K562 (cell line): ENCODE results near the gene ZNF462. TPM values are rescaled to one million over a fixed set of nuclear protein-coding genes. Genes with fewer than 3 reads are reported as not detected.

Experiments
- ATAC-seq: fragments of 200-7000 bp; cut with Tn5 transposase; 3 replicates; pipeline ENCODE4 v1.9.1; 2020; ENCODE audit warnings: moderate library complexity
- BruUV-seq: library from RNA; stranded (reverse); fragments of 400-500 nt; replicated peaks from 2 replicates; lab custom pipeline; 2021; lab: Mats Ljungman, UMichigan
- CTCF ChIA-PET: fragments of 300-600 bp; formaldehyde crosslinking; extraction: SDS; loops from one replicate; lab custom pipeline; 2021; ENCODE audit warnings: low intra/inter-chr PET ratio; lab: Yijun Ruan, JAX
- POLR2A ChIA-PET: fragments of 300-600, 350-650 bp; sonication (Branson Sonifier 250); formaldehyde crosslinking; extraction: SDS; loops from one replicate; lab custom pipeline; 2021; ENCODE audit warnings: antibody characterized with exemption, inconsistent platforms; lab: Yijun Ruan, JAX
- DNase-seq, 4 experiments: peaks; one replicate each; pipeline versions ENCODE4 v3.0.0 to v3.0.0-alpha.2; 2011 to 2018; ENCODE audit warnings: low spot score in 3 of 4, mixed read lengths in 3 of 4; ENCODE audit errors: extremely low read depth in 1 of 4
- FAIRE-seq: peaks from 2 replicates; lab custom pipeline; 2011; peaks lifted over from hg19 to GRCh38; lab: Jason Lieb, UNC
- H2AFZ ChIP-seq: 2 replicates; pipeline ENCODE4 v1.6.0; 2011; ENCODE audit warnings: low read depth, low read length, control low read depth, inconsistent platforms
- H3K27ac ChIP-seq: fragments of 200-600 bp; 3 replicates; pipeline ENCODE4 v1.8.0; 2011; ENCODE audit warnings: low read depth, mild to moderate bottlenecking, control low read depth, inconsistent platforms, low read length, moderate library complexity, mixed read lengths; ENCODE audit errors: extremely low read depth
- H3K27me3 ChIP-seq, 2 experiments: fragments of 300-600 bp in 1 of 2; 2 replicates in 1 of 2; 3 replicates in 1 of 2; pipeline versions ENCODE4 v1.6.0 to v1.8.0; 2011; ENCODE audit warnings: inconsistent platforms in 2 of 2, low read length in 2 of 2, mild to moderate bottlenecking in 1 of 2, mixed read lengths in 1 of 2, moderate library complexity in 1 of 2; ENCODE audit not compliant: control insufficient read depth in 2 of 2, insufficient read depth in 2 of 2
- H3K36me3 ChIP-seq: fragments of 300-600 bp; 3 replicates; pipeline ENCODE4 v1.8.0; 2011; ENCODE audit warnings: mild to moderate bottlenecking, low read length, inconsistent platforms; ENCODE audit not compliant: control insufficient read depth, insufficient read depth
- H3K4me1 ChIP-seq, 2 experiments: fragments of 200-600 bp in 1 of 2; replicated peaks in 1 of 2; 2 replicates in 1 of 2; 3 replicates in 1 of 2; pipeline versions ENCODE4 v1.5.1 to v1.8.0; 2011; ENCODE audit warnings: inconsistent platforms in 2 of 2, low read length in 2 of 2, mild to moderate bottlenecking in 1 of 2, mixed read lengths in 1 of 2, moderate library complexity in 1 of 2; ENCODE audit not compliant: control insufficient read depth in 2 of 2, insufficient read depth in 2 of 2
- H3K4me2 ChIP-seq: 2 replicates; pipeline ENCODE4 v1.6.1; 2011; ENCODE audit warnings: low read length, control low read depth, inconsistent platforms, mixed read lengths; ENCODE audit not compliant: insufficient read depth
- H3K4me3 ChIP-seq: fragments of 200-600 bp; sonication (generic), shearing (Covaris generic); 2 replicates; pipeline ENCODE4 v1.5.1; 2016; ENCODE audit warnings: control low read depth, inconsistent platforms
- H3K79me2 ChIP-seq: fragments of 200-600 bp; 3 replicates; pipeline ENCODE4 v1.8.0; 2011; ENCODE audit warnings: low read length, inconsistent platforms; ENCODE audit not compliant: control insufficient read depth, insufficient read depth
- H3K9ac ChIP-seq, 2 experiments: 2 replicates each; pipeline versions ENCODE4 v1.6.0 to v1.6.1; 2011; ENCODE audit warnings: low read depth in 2 of 2, low read length in 2 of 2, control low read depth in 1 of 2, inconsistent platforms in 1 of 2, mild to moderate bottlenecking in 1 of 2, mixed read lengths in 1 of 2; ENCODE audit not compliant: insufficient read depth in 1 of 2
- H3K9me1 ChIP-seq: one replicate; pipeline ENCODE4 v1.6.0; 2011; ENCODE audit warnings: inconsistent platforms, mild to moderate bottlenecking, low read length, moderate library complexity; ENCODE audit not compliant: control insufficient read depth, insufficient read depth
- H3K9me3 ChIP-seq: replicated peaks from 2 replicates; pipeline ENCODE4 v1.5.1; 2011; ENCODE audit warnings: low read depth, low read length, inconsistent platforms; ENCODE audit not compliant: control insufficient read depth, insufficient read depth
- H4K20me1 ChIP-seq: replicated peaks from 2 replicates; pipeline ENCODE4 v1.6.1; 2011; ENCODE audit warnings: low read length, inconsistent platforms, mixed read lengths; ENCODE audit not compliant: control insufficient read depth, insufficient read depth
- BCLAF1 ChIP-seq, 2 experiments: fragments of 450-650 bp in 1 of 2; IDR thresholded peaks; 2 replicates each; pipeline ENCODE4 v1.6.1; 2011 to 2017; ENCODE audit warnings: low read depth in 2 of 2, antibody characterized with exemption in 1 of 2, borderline replicate concordance in 1 of 2, low read length in 1 of 2, mild to moderate bottlenecking in 1 of 2, mixed read lengths in 1 of 2; ENCODE audit not compliant: control insufficient read depth in 1 of 2
- CHD2 ChIP-seq: IDR thresholded peaks from 2 replicates; pipeline ENCODE4 v1.6.1; 2011; ENCODE audit warnings: low read depth, low read length
- CTBP1 ChIP-seq: fragments of 450-650 bp; IDR thresholded peaks from 2 replicates; pipeline ENCODE4 v1.6.1; 2016; ENCODE audit warnings: borderline replicate concordance
- HNRNPH1 ChIP-seq: fragments of 200-400 bp; formaldehyde crosslinking; optimal IDR thresholded peaks from 2 replicates; pipeline ENCODE3; 2017; ENCODE audit warnings: low read depth, mild to moderate bottlenecking, low read length, moderate library complexity
- MED1 ChIP-seq: sonication (generic); formaldehyde crosslinking; IDR thresholded peaks from 2 replicates; pipeline ENCODE4 v1.8.1; 2023; ENCODE audit warnings: missing genetic modification reagents, borderline replicate concordance
- POLR2AphosphoS2 ChIP-seq: IDR thresholded peaks from 2 replicates; pipeline ENCODE4 v1.6.1; 2012; ENCODE audit warnings: low read length, improper control_type of control experiment
- POLR2B ChIP-seq: fragments of 450-650 bp; IDR thresholded peaks from 2 replicates; pipeline ENCODE4 v1.6.1; 2018; ENCODE audit warnings: low read depth; ENCODE audit not compliant: partially characterized antibody
- TARDBP ChIP-seq: fragments of 450-650 bp; IDR thresholded peaks from 2 replicates; pipeline ENCODE4 v1.6.1; 2016
- TBP ChIP-seq: optimal IDR thresholded peaks from 2 replicates; pipeline ENCODE3; 2011; ENCODE audit warnings: low read depth, low read length, improper control_type of control experiment
- ZNF140 ChIP-seq: fragments of 250-450 bp; sonication (Bioruptor Pico); IDR thresholded peaks from 2 replicates; pipeline ENCODE4 v1.8.0; 2021; ENCODE audit warnings: moderate library complexity, mild to moderate bottlenecking, inconsistent platforms
- ZNF212 ChIP-seq: fragments of 450-650 bp; formaldehyde crosslinking; IDR thresholded peaks from 2 replicates; pipeline ENCODE4 v1.4.0; 2020; ENCODE audit warnings: mild to moderate bottlenecking
- ZNF584 ChIP-seq: fragments of 200-800 bp; sonication (Bioruptor generic); IDR thresholded peaks from 2 replicates; pipeline ENCODE4 v1.6.1; 2016; ENCODE audit warnings: low read depth, mild to moderate bottlenecking, missing genetic modification characterization, missing compliant biosample characterization
- ZNF696 ChIP-seq: fragments of 250-450 bp; sonication (Bioruptor Pico); conservative IDR thresholded peaks from 2 replicates; pipeline ENCODE4 v1.4.0; 2020; ENCODE audit warnings: mild to moderate bottlenecking, moderate library complexity
- whole genome bisulfite sequencing: fragments of 100-300 bp; shearing (Covaris generic); methylation state at CpG from one replicate; pipeline ENCODE4 v1.1.6; 2016; ENCODE audit warnings: low coverage, mixed read lengths; ENCODE audit not compliant: insufficient coverage; ENCODE audit errors: missing lambda C conversion rate; 5-methylcytosine and 5-hydroxymethylcytosine counted together
- in situ Hi-C: fragments of 300-500 bp; cut with MboI; formaldehyde crosslinking; loops from 4 replicates; pipeline ENCODE4 v1.15.0; 2018; ENCODE audit warnings: inconsistent platforms, mixed read lengths
- intact Hi-C: fragments of 100-400 bp; cut with micrococcal nuclease; formaldehyde crosslinking; loops from 2 replicates; pipeline ENCODE4 v1.14.2; 2022
- polyA plus RNA-seq, 8 experiments: library from polyadenylated mRNA; depleted of rRNA in 4 of 8; stranded (reverse) in 5 of 8; unstranded in 3 of 8; fragments of >200 nt; fragmentation: Nextera tagmentation in 2 of 8; fragmentation: Illumina TruSeq in 1 of 8; extraction: Ambion mirVana in 2 of 8; extraction: Trizol in 1 of 8; gene quantifications; 2 replicates each; pipeline versions ENCODE4 v1.2.1 to v1.2.3, GENCODE V29; 2011 to 2014; ENCODE audit warnings: inconsistent platforms in 1 of 8, missing spikeins in 1 of 8
- total RNA-seq, 7 experiments: library from RNA; depleted of rRNA in 6 of 7; stranded (reverse); fragments of >200 nt in 6 of 7; fragmentation: Illumina TruSeq in 2 of 7; extraction: Trizol in 2 of 7; gene quantifications; 2 replicates each; pipeline versions ENCODE4 v1.2.1 to v1.2.3, GENCODE V29; 2011 to 2021; ENCODE audit warnings: low replicate concordance in 1 of 7

The ZNF462 gene
- total and polyA plus RNA-seq, 9 of the 15 experiments (the other 6 are each of a cell fraction or from before 2014, with no cell fraction given) = 0.20 TPM; not detected in 8

GRCh38 chr9:106974341-106974740, 111.4 kb downstream of the ZNF462 start (continued):
- TF ChIP-seq ZNF212 (CRISPR knock-in tag) (no peak), TARDBP (no peak), POLR2B (no peak), ZNF584 (CRISPR knock-in tag) (no peak), MED1 (CRISPR knock-in tag) (no peak), TBP (no peak)

- whole genome bisulfite sequencing = 0% methylated on average over 5 of the region's 5 CpGs
- H3K9me3 ChIP-seq = no peaks in the 10 kb centered on the region
- FAIRE-seq = no peak
- H3K4me2 ChIP-seq = no peak overlapping the region
- no peaks in the 10 kb centered on the region for H3K36me3 ChIP-seq
- no peak overlapping the region for H3K27ac ChIP-seq
- BruUV-seq = no TSS peak
- TF ChIP-seq CTBP1 (no peak), BCLAF1 (IDR thresholded peaks at IDR 0.05; ENCODE audit: borderline replicate concordance in 1 of 2, control insufficient read depth in 1 of 2, low read depth in 2 of 2, low read length in 1 of 2) (no peak), CHD2 (no peak), POLR2AphosphoS2 (no peak), ZNF140 (no peak), ZNF696 (CRISPR knock-in tag) (no peak), HNRNPH1 (no peak)
- TF ChIP-seq, all 486 proteins: peak for 0
- H4K20me1 ChIP-seq = no peaks in the 10 kb centered on the region
- H3K4me1 ChIP-seq = no peaks in the 10 kb centered on the region
- CTCF ChIA-PET = no interaction called here
- intact Hi-C loops (no loop called here), in situ Hi-C loops (no loop called here)
- POLR2A ChIA-PET = no interaction called here
- H3K27me3 ChIP-seq = no peaks in the 10 kb centered on the region
- ATAC-seq (no peak), DNase-seq (no peak)
- H3K79me2 ChIP-seq = no peaks in the 10 kb centered on the region
- H3K9me1 ChIP-seq = no peaks in the 10 kb centered on the region
- no peak overlapping the region for H2AFZ ChIP-seq
- H3K4me3 ChIP-seq = no peak overlapping the region
- H3K9ac ChIP-seq = no peak overlapping the region
Measured at GRCh38 chr9:106976772-106977171, 113.8 kb downstream of the ZNF462 start.
